ENCODE data around the gene COX5A.
"Not testable (repeated sequence)": the region's sequence is repeated elsewhere in the genome, so short reads cannot be mapped to it uniquely, and the experiment has no call there.

Gene COX5A

DNA sequence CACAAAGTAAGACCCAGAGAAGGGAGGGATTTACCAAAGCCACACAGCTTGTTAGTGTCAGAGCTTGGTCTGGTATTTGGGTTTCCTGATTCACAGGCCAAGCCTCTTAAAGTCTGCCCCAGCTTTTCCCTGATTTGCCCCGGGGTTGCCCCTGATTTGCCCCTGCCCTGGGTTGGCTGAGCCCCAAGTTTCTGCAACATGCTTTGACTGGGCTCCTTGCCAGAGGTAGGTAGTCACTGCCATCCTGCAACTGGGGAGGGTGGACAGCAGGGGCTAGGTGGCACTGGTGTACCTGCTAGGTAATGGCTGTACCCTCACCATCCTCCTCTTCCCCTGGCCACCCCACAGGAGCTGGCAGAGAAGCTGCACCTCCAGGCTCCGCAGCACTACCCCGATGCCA, 45.6 kb downstream of the COX5A start:
- no peak overlapping the region for H3K4me3 ChIP-seq (ENCODE audit: low read length in 2 of 2)
- no peaks in the 10 kb centered on the region for H3K27me3 ChIP-seq (ENCODE audit: control insufficient read depth in 2 of 2, insufficient read depth in 2 of 2, low read length in 2 of 2)
- H3K4me1 ChIP-seq (ENCODE audit: control insufficient read depth in 2 of 2, insufficient read depth in 2 of 2, low read length in 2 of 2) = peaks cover 40% of the 10 kb centered on the region in 2 donors
- H3K9ac ChIP-seq (ENCODE audit: low read depth in 1 of 2, low read length in 2 of 2) = no peak overlapping the region
- peaks cover 7 to 21% of the 10 kb centered on the region in 2 donors for H3K36me3 ChIP-seq (ENCODE audit: control insufficient read depth in 2 of 2, insufficient read depth in 2 of 2, low read length in 2 of 2)
- peak overlapping the region in 1 of 2 donors; percentile 86 for H3K27ac ChIP-seq (ENCODE audit: low read depth in 2 of 2, low read length in 2 of 2)
- no peaks in the 10 kb centered on the region for H3K9me3 ChIP-seq (ENCODE audit: control insufficient read depth in 2 of 2, low read length in 2 of 2)

DNA sequence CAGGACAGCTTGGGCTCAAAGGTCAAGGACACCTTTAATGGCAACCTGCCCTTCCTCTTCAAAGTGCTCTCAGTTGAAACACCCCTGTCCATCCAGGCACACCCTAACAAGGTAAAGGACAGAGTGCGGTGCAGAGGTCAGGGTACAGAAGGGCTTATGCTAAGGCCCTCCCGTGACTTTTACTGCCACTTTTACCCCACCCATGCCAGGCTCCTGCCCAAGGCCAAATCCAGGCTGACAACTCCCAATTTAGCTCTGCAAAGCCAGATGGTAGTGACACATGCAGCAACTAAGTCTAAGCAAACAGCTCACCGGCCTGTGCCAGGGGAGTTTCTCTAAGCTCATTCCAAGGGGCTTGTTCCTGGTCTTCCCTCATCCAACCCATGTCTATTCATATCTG, 46.4 kb downstream of the COX5A start:
- H3K9me3 ChIP-seq (ENCODE audit: control insufficient read depth in 2 of 2, low read length in 2 of 2) = no peaks in the 10 kb centered on the region
- H3K27ac ChIP-seq (ENCODE audit: low read depth in 2 of 2, low read length in 2 of 2) = peak overlapping the region; percentile 63 to 86
- no peak overlapping the region for H3K9ac ChIP-seq (ENCODE audit: low read depth in 1 of 2, low read length in 2 of 2)
- no peaks in the 10 kb centered on the region for H3K27me3 ChIP-seq (ENCODE audit: control insufficient read depth in 2 of 2, insufficient read depth in 2 of 2, low read length in 2 of 2)
- H3K36me3 ChIP-seq (ENCODE audit: control insufficient read depth in 2 of 2, insufficient read depth in 2 of 2, low read length in 2 of 2) = peaks cover 4 to 17% of the 10 kb centered on the region in 2 donors
- peaks cover 40% of the 10 kb centered on the region in 2 donors for H3K4me1 ChIP-seq (ENCODE audit: control insufficient read depth in 2 of 2, insufficient read depth in 2 of 2, low read length in 2 of 2)
- H3K4me3 ChIP-seq (ENCODE audit: low read length in 2 of 2) = peak overlapping the region in 1 of 2 donors; percentile 95

DNA sequence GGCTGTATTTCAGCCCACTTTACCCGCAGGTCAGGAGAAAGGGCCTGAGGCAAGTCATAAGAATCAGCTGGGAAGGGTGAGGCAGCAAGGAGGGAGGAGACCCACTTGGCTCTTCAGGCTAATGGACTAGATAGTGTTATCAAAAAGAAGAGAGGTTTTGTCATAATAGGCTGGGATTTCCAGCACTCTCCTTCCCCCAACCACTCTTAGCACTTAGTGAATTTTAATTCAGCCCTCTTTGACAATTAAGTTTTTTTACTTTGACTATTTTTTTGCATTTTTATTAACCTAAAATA, 47.3 kb downstream of the COX5A start:
- H3K4me3 ChIP-seq (ENCODE audit: low read length in 2 of 2) = peak overlapping the region; percentile 84 to 95
- H3K36me3 ChIP-seq (ENCODE audit: control insufficient read depth in 2 of 2, insufficient read depth in 2 of 2, low read length in 2 of 2) = peaks cover 0 to 9% of the 10 kb centered on the region in 2 donors
- H3K9me3 ChIP-seq (ENCODE audit: control insufficient read depth in 2 of 2, low read length in 2 of 2) = no peaks in the 10 kb centered on the region
- peaks cover 40% of the 10 kb centered on the region in 2 donors for H3K4me1 ChIP-seq (ENCODE audit: control insufficient read depth in 2 of 2, insufficient read depth in 2 of 2, low read length in 2 of 2)
- peak overlapping the region; percentile 51 to 86 for H3K27ac ChIP-seq (ENCODE audit: low read depth in 2 of 2, low read length in 2 of 2)
- peak overlapping the region; percentile 85 for H3K9ac ChIP-seq (ENCODE audit: low read depth in 1 of 2, low read length in 2 of 2)
- H3K27me3 ChIP-seq (ENCODE audit: control insufficient read depth in 2 of 2, insufficient read depth in 2 of 2, low read length in 2 of 2) = no peaks in the 10 kb centered on the region

DNA sequence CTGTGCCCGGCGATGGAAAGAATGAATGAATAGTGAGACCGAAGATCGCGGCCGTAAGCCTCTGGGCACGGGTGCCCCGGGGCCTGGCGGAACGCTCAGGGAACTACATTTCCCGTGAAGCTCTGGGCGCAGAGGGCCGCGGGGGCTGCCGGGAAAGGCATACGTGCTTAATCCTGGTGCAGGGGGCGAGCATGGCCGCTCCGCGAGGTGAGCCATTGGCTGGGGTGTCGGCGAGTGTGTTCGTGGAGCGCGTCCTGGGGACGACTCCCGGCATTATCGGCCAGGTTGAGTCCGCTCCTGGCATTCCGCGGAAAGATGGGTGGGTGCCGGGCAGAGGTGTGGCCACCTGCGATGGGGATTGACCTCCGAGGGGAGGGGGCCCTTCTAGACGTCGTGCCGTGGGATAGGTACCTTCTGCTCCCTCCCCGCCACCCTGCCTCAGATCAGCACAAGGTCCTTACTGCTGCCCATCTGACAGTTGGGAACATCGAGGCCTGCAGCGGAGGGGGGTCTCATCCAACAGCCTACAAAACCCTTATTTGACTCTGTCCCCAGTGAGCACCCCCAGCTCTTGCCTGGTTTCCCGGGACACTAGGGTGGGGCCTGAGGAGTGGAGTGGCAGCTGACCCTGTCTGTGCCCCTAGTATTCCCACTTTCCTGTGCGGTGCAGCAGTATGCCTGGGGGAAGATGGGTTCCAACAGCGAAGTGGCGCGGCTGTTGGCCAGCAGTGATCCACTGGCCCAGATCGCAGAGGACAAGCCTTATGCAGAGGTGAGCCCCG, 47.8 kb downstream of the COX5A start, which contains the start of gene MPI:
TSS of gene MPI (plus strand) at position 160 of the 782 bp plus-strand sequence. CDS start at position 192, 32 bp downstream.
- Histone ChIP-seq H3K27ac (ENCODE audit: low read depth in 2 of 2, low read length in 2 of 2) (peak within 1 kb of the TSS; percentile 51 to 86), H3K4me3 (ENCODE audit: low read length in 2 of 2) (peak within 1 kb of the TSS; percentile 84 to 95), H3K36me3 (ENCODE audit: control insufficient read depth in 2 of 2, insufficient read depth in 2 of 2, low read length in 2 of 2) (peaks cover 0 to 9% of the 10 kb centered on the region in 2 donors), H3K4me1 (ENCODE audit: control insufficient read depth in 2 of 2, insufficient read depth in 2 of 2, low read length in 2 of 2) (peaks cover 40% of the 10 kb centered on the region in 2 donors), H3K27me3 (ENCODE audit: control insufficient read depth in 2 of 2, insufficient read depth in 2 of 2, low read length in 2 of 2) (no peaks in the 10 kb centered on the region), H3K9me3 (ENCODE audit: control insufficient read depth in 2 of 2, low read length in 2 of 2) (no peaks in the 10 kb centered on the region), H3K9ac (ENCODE audit: low read depth in 1 of 2, low read length in 2 of 2) (peak within 1 kb of the TSS; percentile 85)

DNA sequence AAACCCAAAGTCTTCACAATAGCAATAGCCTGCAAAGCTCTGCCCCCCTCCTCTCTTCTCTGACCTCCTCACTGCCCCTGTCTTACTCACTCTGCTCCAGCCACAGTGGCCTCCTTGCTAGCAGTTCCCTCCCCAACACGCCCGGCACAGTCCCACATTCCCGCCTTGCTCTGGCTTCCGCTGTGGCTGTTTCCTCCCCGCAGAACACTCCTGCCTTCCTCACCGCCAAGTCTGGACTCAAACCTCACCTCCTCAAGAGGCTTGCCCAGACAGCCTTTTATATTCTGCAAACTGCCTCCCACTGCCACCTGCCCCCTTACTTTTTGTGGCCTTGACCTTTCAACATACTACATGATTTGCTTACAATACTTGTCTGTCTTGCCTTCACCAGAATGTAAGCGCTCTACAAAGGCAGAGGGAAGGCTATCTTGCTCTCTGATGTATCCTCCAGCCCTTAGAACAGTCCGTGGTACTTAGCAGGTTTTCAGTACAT, 48.4 kb downstream of the COX5A start:
- Histone ChIP-seq H3K4me3 (ENCODE audit: low read length in 2 of 2) (peak overlapping the region; percentile 84 to 95), H3K9me3 (ENCODE audit: control insufficient read depth in 2 of 2, low read length in 2 of 2) (no peaks in the 10 kb centered on the region), H3K4me1 (ENCODE audit: control insufficient read depth in 2 of 2, insufficient read depth in 2 of 2, low read length in 2 of 2) (peaks cover 40% of the 10 kb centered on the region in 2 donors), H3K9ac (ENCODE audit: low read depth in 1 of 2, low read length in 2 of 2) (peak overlapping the region; percentile 85), H3K27me3 (ENCODE audit: control insufficient read depth in 2 of 2, insufficient read depth in 2 of 2, low read length in 2 of 2) (no peaks in the 10 kb centered on the region), H3K27ac (ENCODE audit: low read depth in 2 of 2, low read length in 2 of 2) (peak overlapping the region; percentile 51 to 86), H3K36me3 (ENCODE audit: control insufficient read depth in 2 of 2, insufficient read depth in 2 of 2, low read length in 2 of 2) (peaks cover 0 to 9% of the 10 kb centered on the region in 2 donors)

DNA sequence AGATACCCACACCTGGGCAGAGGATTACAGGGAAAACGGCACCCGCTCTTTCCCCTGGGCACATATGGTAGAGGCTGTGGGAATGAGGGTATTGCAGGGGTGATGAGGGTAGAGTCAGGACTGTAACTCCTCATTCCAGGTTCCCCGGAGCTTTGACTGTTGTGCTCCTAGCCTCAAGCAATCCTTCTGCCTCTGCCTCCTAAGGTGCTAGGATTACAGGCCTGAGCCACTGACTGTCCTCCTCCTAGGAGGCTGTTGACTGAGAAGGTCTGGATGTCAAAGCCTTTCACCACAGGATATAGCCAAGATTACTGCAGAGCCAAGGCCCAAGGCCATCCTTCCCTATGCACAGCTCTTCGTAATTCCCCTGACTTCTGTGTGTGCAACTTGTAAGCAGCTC, 49.2 kb downstream of the COX5A start:
- no peak overlapping the region for H3K4me3 ChIP-seq (ENCODE audit: low read length in 2 of 2)
- H3K9me3 ChIP-seq (ENCODE audit: control insufficient read depth in 2 of 2, low read length in 2 of 2) = no peaks in the 10 kb centered on the region
- no peak overlapping the region for H3K27ac ChIP-seq (ENCODE audit: low read depth in 2 of 2, low read length in 2 of 2)
- H3K9ac ChIP-seq (ENCODE audit: low read depth in 1 of 2, low read length in 2 of 2) = no peak overlapping the region
- no peaks in the 10 kb centered on the region for H3K27me3 ChIP-seq (ENCODE audit: control insufficient read depth in 2 of 2, insufficient read depth in 2 of 2, low read length in 2 of 2)
- peaks cover 0 to 9% of the 10 kb centered on the region in 2 donors for H3K36me3 ChIP-seq (ENCODE audit: control insufficient read depth in 2 of 2, insufficient read depth in 2 of 2, low read length in 2 of 2)
- peaks cover 39 to 40% of the 10 kb centered on the region in 2 donors for H3K4me1 ChIP-seq (ENCODE audit: control insufficient read depth in 2 of 2, insufficient read depth in 2 of 2, low read length in 2 of 2)

DNA sequence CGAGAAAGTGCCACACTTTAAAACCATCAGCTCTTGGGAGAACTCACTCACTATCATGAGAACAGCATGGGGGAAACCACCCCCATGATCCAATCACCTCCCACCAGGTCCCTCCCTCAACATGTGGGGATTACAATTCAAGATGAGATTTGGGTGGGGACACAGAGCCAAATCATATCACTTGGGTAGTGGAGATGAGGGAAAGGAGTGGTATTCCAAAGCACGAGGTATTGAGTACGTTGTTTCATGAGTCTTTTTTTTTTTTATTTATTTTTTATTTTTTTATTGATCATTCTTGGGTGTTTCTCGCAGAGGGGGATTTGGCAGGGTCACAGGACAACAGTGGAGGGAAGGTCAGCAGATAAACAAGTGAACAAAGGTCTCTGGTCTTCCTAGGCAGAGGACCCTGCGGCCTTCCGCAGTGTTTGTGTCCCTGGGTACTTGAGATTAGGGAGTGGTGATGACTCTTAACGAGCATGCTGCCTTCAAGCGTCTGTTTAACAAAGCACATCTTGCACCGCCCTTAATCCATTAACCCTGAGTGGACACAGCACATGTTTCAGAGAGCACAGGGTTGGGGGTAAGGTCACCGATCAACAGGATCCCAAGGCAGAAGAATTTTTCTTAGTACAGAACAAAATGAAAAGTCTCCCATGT, 50.2 kb downstream of the COX5A start:
- not testable (repeated sequence) for H3K9me3 ChIP-seq (ENCODE audit: control insufficient read depth in 2 of 2, low read length in 2 of 2); H3K36me3 ChIP-seq (ENCODE audit: control insufficient read depth in 2 of 2, insufficient read depth in 2 of 2, low read length in 2 of 2); H3K27ac ChIP-seq (ENCODE audit: low read depth in 2 of 2, low read length in 2 of 2); H3K27me3 ChIP-seq (ENCODE audit: control insufficient read depth in 2 of 2, insufficient read depth in 2 of 2, low read length in 2 of 2); H3K4me3 ChIP-seq (ENCODE audit: low read length in 2 of 2); H3K9ac ChIP-seq (ENCODE audit: low read depth in 1 of 2, low read length in 2 of 2)
- peaks cover 29 to 35% of the 10 kb centered on the region in 2 donors for H3K4me1 ChIP-seq (ENCODE audit: control insufficient read depth in 2 of 2, insufficient read depth in 2 of 2, low read length in 2 of 2)

DNA sequence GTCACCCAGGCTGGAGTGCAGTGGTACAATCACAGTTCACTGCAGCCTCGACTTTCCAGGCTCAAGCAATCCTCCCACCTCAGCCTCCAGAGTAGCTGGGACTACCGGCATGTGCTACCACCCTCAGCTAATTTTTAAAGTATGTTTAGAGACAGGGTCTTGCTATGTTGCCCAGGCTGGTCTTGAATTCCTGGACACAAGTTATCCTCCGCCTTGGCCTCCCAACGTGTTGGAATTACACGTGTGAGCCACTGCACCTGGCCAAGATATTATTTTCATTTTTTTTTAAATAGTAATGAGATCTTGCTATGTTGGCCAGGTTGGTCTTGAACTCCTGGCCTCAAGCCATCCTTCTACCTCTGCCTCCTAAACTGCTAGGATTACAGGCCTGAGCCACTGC, 52.4 kb downstream of the COX5A start:
- H3K27ac ChIP-seq (ENCODE audit: low read depth in 2 of 2, low read length in 2 of 2) = no peak overlapping the region
- no peaks in the 10 kb centered on the region for H3K27me3 ChIP-seq (ENCODE audit: control insufficient read depth in 2 of 2, insufficient read depth in 2 of 2, low read length in 2 of 2)
- no peak overlapping the region for H3K4me3 ChIP-seq (ENCODE audit: low read length in 2 of 2)
- H3K9ac ChIP-seq (ENCODE audit: low read depth in 1 of 2, low read length in 2 of 2) = no peak overlapping the region
- no peaks in the 10 kb centered on the region for H3K9me3 ChIP-seq (ENCODE audit: control insufficient read depth in 2 of 2, low read length in 2 of 2)
- no peaks in the 10 kb centered on the region for H3K36me3 ChIP-seq (ENCODE audit: control insufficient read depth in 2 of 2, insufficient read depth in 2 of 2, low read length in 2 of 2)
- H3K4me1 ChIP-seq (ENCODE audit: control insufficient read depth in 2 of 2, insufficient read depth in 2 of 2, low read length in 2 of 2) = peaks cover 7 to 15% of the 10 kb centered on the region in 2 donors

DNA sequence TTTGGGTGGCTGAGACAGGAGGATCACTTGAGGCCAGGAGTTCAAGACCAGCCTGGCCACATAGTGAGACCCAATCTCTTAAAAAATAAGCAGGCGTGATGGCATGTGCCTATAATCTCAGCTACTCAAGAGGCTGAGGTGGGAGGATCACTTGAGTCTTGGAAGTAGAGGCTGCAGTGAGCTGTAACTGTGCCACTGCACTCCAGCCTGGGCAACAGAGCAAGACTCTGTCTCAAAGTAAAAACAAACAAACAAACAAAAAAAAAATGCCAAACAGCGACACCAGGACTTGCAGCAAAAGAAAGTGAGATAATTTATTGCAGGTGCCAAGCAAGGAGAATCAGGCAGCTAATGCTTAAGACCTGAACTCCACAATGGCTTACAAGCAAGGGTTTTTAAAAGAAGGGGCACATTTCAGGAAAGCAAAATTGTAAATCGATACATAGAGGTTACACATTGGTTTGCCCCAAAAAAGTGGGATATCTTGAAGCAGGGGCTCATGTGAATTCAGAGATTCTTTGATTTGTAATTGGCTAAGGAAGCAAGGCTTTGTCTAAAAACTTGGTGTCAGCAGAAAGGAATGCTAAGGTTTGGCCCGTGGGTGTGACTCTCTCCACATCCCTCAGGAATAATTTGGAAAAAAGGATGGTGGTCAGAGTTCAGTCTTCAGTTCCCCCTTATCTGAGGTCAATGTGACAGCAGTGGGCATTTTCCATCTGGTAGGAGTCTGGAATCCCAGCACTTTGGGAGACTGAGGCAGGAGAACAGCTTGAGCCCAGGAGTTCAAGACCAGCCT, 53.2 kb downstream of the COX5A start:
- H3K27me3 ChIP-seq (ENCODE audit: control insufficient read depth in 2 of 2, insufficient read depth in 2 of 2, low read length in 2 of 2) = no peaks in the 10 kb centered on the region
- H3K9ac ChIP-seq (ENCODE audit: low read depth in 1 of 2, low read length in 2 of 2) = no peak overlapping the region
- H3K27ac ChIP-seq (ENCODE audit: low read depth in 2 of 2, low read length in 2 of 2) = no peak overlapping the region
- no peaks in the 10 kb centered on the region for H3K9me3 ChIP-seq (ENCODE audit: control insufficient read depth in 2 of 2, low read length in 2 of 2)
- peaks cover 4 to 9% of the 10 kb centered on the region in 2 donors for H3K4me1 ChIP-seq (ENCODE audit: control insufficient read depth in 2 of 2, insufficient read depth in 2 of 2, low read length in 2 of 2)
- no peaks in the 10 kb centered on the region for H3K36me3 ChIP-seq (ENCODE audit: control insufficient read depth in 2 of 2, insufficient read depth in 2 of 2, low read length in 2 of 2)
- no peak overlapping the region for H3K4me3 ChIP-seq (ENCODE audit: low read length in 2 of 2)

DNA sequence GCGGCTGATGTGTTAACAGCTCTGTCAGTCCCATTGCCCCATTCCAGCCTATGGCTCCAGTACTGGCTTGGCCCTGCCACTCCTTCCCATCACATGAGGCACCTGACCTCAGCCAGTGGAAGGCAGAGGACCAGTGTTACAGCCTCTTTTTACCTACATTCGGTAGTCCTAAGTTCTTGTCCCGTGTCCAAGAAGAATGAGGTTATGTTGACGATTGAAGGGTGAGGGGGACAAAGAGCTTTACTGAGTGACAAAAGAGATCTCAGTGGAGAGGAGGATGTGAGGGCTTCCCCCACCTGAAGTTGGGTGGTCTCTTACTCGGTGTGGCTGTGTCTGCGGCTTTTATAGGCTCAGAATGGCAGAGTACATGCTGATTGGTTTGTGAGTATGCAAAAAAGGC, 55.3 kb downstream of the COX5A start:
- H3K27me3 ChIP-seq (ENCODE audit: control insufficient read depth in 2 of 2, insufficient read depth in 2 of 2, low read length in 2 of 2) = no peaks in the 10 kb centered on the region
- H3K9me3 ChIP-seq (ENCODE audit: control insufficient read depth in 2 of 2, low read length in 2 of 2) = no peaks in the 10 kb centered on the region
- no peak overlapping the region for H3K4me3 ChIP-seq (ENCODE audit: low read length in 2 of 2)
- H3K36me3 ChIP-seq (ENCODE audit: control insufficient read depth in 2 of 2, insufficient read depth in 2 of 2, low read length in 2 of 2) = no peaks in the 10 kb centered on the region
- H3K9ac ChIP-seq (ENCODE audit: low read depth in 1 of 2, low read length in 2 of 2) = no peak overlapping the region
- H3K4me1 ChIP-seq (ENCODE audit: control insufficient read depth in 2 of 2, insufficient read depth in 2 of 2, low read length in 2 of 2) = no peaks in the 10 kb centered on the region
- H3K27ac ChIP-seq (ENCODE audit: low read depth in 2 of 2, low read length in 2 of 2) = no peak overlapping the region

Measured in mucosa of rectum (tissue), 2 donors.